ENCODE measurements around the gene ATP13A3.

The ATP13A3 gene

GRCh38 chr3:194508491-194509453, 22.0 kb upstream of the ATP13A3 start:
- no peak for TF ChIP-seq CTCF (IDR thresholded peaks at IDR 0.05; ENCODE audit: insufficient read depth, low read depth, low read length, missing control alignments)
- peak; percentile 33 for DNase-seq (ENCODE audit: low read depth)
- no peak overlapping the region for H3K4me3 ChIP-seq (ENCODE audit: low read length)

GRCh38 chr3:194507571-194507970, 20.8 kb upstream of the ATP13A3 start:
- H3K4me3 ChIP-seq (ENCODE audit: low read length): no peak overlapping the region
- no peak for TF ChIP-seq CTCF (IDR thresholded peaks at IDR 0.05; ENCODE audit: insufficient read depth, low read depth, low read length, missing control alignments)
- no peak for DNase-seq (ENCODE audit: low read depth)

- TF ChIP-seq CTCF (IDR thresholded peaks at IDR 0.05; ENCODE audit: insufficient read depth, low read depth, low read length, missing control alignments): no peak
Measured at GRCh38 chr3:194505791-194506415, 19.1 kb upstream of the ATP13A3 start.

GRCh38 chr3:194504861-194505260, 18.1 kb upstream of the ATP13A3 start:
- DNase-seq (ENCODE audit: low read depth): no peak
- no peak overlapping the region for H3K4me3 ChIP-seq (ENCODE audit: low read length)
- TF ChIP-seq CTCF (IDR thresholded peaks at IDR 0.05; ENCODE audit: insufficient read depth, low read depth, low read length, missing control alignments): no peak

More at GRCh38 chr3:194505791-194506415, 19.1 kb upstream of the ATP13A3 start:
- no peak for DNase-seq (ENCODE audit: low read depth)
- no peak overlapping the region for H3K4me3 ChIP-seq (ENCODE audit: low read length)

- no peak for TF ChIP-seq CTCF (IDR thresholded peaks at IDR 0.05; ENCODE audit: insufficient read depth, low read depth, low read length, missing control alignments)
- DNase-seq (ENCODE audit: low read depth): no peak
Measured at GRCh38 chr3:194504146-194504545, 17.3 kb upstream of the ATP13A3 start.

GRCh38 chr3:194503081-194503531, 16.3 kb upstream of the ATP13A3 start:
- no peak for DNase-seq (ENCODE audit: low read depth)
- H3K4me3 ChIP-seq (ENCODE audit: low read length): no peak overlapping the region
- TF ChIP-seq CTCF (IDR thresholded peaks at IDR 0.05; ENCODE audit: insufficient read depth, low read depth, low read length, missing control alignments): no peak

More at GRCh38 chr3:194504146-194504545, 17.3 kb upstream of the ATP13A3 start:
- no peak overlapping the region for H3K4me3 ChIP-seq (ENCODE audit: low read length)
